Breast epithelium (tissue), 3 donors: ENCODE data around the gene LTBP4.
"Not testable (repeated sequence)": the region's sequence is repeated elsewhere in the genome, so short reads cannot be mapped to it uniquely, and the experiment has no call there.

Experiments used
- CTCF ChIP-seq, 3 donors: fragments of 450-650 bp; IDR thresholded peaks; one replicate each; pipeline ENCODE4 v1.5.1; 2016 to 2017; ENCODE audit warnings: antibody characterized with exemption in 3 of 3, mild to moderate bottlenecking in 3 of 3, moderate library complexity in 3 of 3
- POLR2A ChIP-seq: fragments of 450-650 bp; IDR thresholded peaks from one replicate; pipeline ENCODE4 v1.6.1; 2016; ENCODE audit warnings: antibody characterized with exemption, mild to moderate bottlenecking, moderate library complexity

- TF ChIP-seq CTCF (IDR thresholded peaks at IDR 0.05); POLR2A: not testable (repeated sequence)
Measured at GRCh38 chr19:40649903-40650675, 48.9 kb downstream of the LTBP4 start.
